ENCODE results near the gene EFHD2.

DNA sequence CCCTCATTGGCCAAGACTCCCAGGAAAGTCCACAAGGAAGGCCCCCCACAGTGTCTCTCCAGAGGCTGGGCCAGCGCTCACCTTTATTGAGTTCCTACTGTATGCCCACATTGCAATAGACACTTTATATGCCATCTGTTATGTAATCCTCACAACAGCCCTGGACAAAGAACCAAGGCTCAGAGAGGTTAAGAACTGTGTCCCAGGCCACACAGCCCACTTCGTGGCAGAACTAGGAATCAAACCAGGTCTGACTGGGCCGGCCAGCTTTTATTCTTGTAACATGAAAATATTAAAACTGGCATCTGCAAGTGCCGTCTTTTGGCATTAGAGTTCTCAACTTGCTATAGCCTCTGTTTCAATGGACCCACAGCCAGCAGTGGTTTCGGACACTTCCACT is 33.1 kb downstream of the EFHD2 start:
- TF ChIP-seq, protein P1, sequence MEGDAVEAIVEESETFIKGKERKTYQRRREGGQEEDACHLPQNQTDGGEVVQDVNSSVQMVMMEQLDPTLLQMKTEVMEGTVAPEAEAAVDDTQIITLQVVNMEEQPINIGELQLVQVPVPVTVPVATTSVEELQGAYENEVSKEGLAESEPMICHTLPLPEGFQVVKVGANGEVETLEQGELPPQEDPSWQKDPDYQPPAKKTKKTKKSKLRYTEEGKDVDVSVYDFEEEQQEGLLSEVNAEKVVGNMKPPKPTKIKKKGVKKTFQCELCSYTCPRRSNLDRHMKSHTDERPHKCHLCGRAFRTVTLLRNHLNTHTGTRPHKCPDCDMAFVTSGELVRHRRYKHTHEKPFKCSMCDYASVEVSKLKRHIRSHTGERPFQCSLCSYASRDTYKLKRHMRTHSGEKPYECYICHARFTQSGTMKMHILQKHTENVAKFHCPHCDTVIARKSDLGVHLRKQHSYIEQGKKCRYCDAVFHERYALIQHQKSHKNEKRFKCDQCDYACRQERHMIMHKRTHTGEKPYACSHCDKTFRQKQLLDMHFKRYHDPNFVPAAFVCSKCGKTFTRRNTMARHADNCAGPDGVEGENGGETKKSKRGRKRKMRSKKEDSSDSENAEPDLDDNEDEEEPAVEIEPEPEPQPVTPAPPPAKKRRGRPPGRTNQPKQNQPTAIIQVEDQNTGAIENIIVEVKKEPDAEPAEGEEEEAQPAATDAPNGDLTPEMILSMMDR (conservative IDR thresholded peaks at IDR 0.05 in 1 of 2, IDR thresholded peaks at IDR 0.05 in 1 of 2; ENCODE audit: low read depth in 1 of 2, low read length in 2 of 2) = no peak
- no peak for TF ChIP-seq EZH2 (IDR thresholded peaks at IDR 0.05; ENCODE audit: low read length, missing control alignments)

Data from fibroblast of lung (primary cell).